GM21737 (cell line): Measurements from ENCODE around the gene SPEN.

Experiments used
- ATAC-seq: cut with Tn5 transposase; IDR thresholded peaks from one replicate; pipeline ENCODE4 v1.9.1; 2021; ENCODE audit warnings: mild to moderate bottlenecking, moderate library complexity; ENCODE audit not compliant: unreplicated experiment

SPEN gene

GRCh38 chr1:15946571-15947381, 99.3 kb downstream of the SPEN start:
- no peak for ATAC-seq

GRCh38 chr1:15947382-15948090, 100.0 kb downstream of the SPEN start:
- no peak for ATAC-seq

- ATAC-seq = no peak
These were observed 100.6 kb downstream of the SPEN start for GRCh38 chr1:15948091-15948591.

GRCh38 chr1:15948595-15949452, 101.3 kb downstream of the SPEN start:
- no peak for ATAC-seq

GRCh38 chr1:15949453-15950245, 102.1 kb downstream of the SPEN start:
- peak; percentile 55 for ATAC-seq

GRCh38 chr1:15950302-15950701, 102.8 kb downstream of the SPEN start:
- no peak for ATAC-seq

- no peak for ATAC-seq
These were observed 103.3 kb downstream of the SPEN start for GRCh38 chr1:15950763-15951295.

GRCh38 chr1:15951341-15952153, 104.0 kb downstream of the SPEN start:
- no peak for ATAC-seq

GRCh38 chr1:15952317-15953258, 105.1 kb downstream of the SPEN start:
- no peak for ATAC-seq

- ATAC-seq = no peak
These were observed 105.8 kb downstream of the SPEN start for GRCh38 chr1:15953294-15953771.

- ATAC-seq = no peak
These were observed 106.3 kb downstream of the SPEN start for GRCh38 chr1:15953791-15954241.

- no peak for ATAC-seq
These were observed 106.8 kb downstream of the SPEN start for GRCh38 chr1:15954316-15954715.

GRCh38 chr1:15955552-15955951, 108.0 kb downstream of the SPEN start:
- no peak for ATAC-seq

- no peak for ATAC-seq
These were observed 108.6 kb downstream of the SPEN start for GRCh38 chr1:15956150-15956549.

GRCh38 chr1:15957221-15958095, 110.0 kb downstream of the SPEN start:
- no peak for ATAC-seq

- no peak for ATAC-seq
These were observed 110.6 kb downstream of the SPEN start for GRCh38 chr1:15958111-15958510.

GRCh38 chr1:15958793-15959192, 111.3 kb downstream of the SPEN start:
- no peak for ATAC-seq
